ENCODE measurements around the gene FCN3.

The FCN3 gene

GRCh38 chr1:27380224-27380623 is 5.6 kb upstream of the FCN3 start:
- no peak for DNase-seq (ENCODE audit: low read depth)

DNA sequence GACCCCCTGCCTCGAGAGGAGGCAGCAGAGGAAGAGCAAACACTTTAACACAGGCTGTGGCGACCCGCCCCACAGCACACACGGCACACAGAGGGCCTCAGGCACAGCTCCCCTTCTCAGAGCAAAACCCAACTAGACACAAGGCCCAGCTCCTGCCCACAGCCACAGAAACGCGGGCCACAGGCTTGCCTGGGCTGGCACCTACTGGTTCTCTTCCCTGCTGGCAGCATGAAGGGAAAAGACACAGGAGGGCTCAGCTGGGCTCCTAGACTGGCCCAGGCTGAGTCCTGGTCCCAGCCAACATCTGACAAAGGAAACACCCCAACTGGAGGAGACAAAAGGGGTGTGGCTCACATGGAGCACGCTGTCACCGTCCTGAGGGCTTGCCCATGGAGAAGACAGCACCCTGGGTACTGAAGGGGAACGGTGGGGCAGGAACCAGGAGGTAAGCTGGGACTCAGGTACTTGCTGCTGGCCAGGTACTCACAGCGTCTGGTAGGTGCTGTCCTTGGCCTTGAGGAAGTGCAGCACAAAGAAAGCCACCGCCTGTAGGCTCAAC is 5.0 kb upstream of the FCN3 start:
- no peak for DNase-seq (ENCODE audit: low read depth)

- no peak for DNase-seq (ENCODE audit: low read depth)
These were observed 3.3 kb upstream of the FCN3 start for GRCh38 chr1:27377760-27378495.

DNA sequence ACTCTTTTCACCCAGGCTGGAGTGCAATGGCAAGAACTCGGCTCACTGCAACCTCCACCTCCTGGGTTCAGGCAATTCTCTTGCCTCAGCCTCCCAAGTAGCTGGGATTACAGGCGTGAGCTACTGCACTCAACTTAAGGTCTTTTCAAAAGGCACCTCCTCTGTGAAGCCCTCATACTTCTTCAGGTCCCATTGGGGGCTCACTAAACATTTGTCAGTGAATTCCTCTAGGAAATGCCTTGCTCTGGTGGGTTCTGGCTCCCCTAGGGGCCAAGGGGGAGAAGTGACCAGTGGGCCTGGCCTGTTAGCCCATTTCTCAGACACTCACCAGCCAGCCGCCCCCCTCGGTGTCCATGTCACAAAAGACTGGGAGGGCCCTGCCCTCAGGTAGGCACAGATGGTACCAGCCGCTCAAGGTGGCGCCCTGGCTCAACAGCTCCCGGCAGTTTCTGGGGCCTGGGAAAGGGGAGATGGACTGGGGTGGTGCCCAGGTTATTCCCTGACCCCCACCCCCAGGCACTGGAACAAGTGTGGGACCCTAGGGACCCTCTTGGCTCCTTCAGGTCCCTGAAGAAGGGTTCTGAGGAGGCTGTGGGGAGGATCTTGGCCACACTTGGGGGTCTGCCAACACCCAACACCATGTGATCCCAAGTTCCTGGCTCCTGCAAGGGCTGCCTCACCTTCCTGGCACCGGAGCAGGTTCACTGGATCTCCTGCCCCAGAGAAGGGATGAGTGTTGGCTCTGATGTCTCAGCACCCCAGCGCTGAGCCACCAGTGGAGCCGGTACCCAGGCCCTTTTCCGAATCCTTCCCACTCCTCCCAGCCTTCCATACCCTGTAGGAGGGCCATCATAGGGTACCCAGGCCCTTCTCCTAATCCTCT is 1.6 kb downstream of the FCN3 start:
- DNase-seq (ENCODE audit: low read depth) = no peak

GRCh38 chr1:27372022-27372807 is 2.4 kb downstream of the FCN3 start:
- DNase-seq (ENCODE audit: low read depth) = no peak

- peak; percentile 42 for DNase-seq (ENCODE audit: low read depth)
These were observed 5.6 kb downstream of the FCN3 start for GRCh38 chr1:27368869-27369582.

DNA sequence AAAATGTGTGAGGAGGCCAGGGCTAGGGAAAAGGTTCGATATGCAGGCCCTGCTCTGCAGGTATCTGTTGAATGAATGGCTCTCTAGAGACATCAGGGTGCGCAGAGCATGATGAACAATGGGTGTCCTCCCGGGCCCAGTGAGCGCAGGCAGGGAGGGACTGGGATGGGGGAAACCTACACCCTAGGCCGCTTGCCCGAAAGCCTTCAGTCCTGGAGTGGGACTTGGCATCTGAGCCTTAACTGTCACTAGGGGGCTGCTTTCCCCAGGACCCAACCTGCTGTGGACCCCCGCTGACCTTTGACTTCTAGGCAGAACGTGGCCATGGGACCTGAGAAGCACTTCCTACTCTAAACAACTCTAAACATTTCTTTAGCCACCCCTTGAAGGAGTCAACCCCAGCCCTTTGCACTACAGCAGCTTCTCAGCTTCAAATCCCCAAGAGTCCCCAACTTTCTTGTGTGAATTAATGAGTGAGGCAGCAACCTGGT is 7.4 kb downstream of the FCN3 start:
- DNase-seq (ENCODE audit: low read depth) = no peak

DNA sequence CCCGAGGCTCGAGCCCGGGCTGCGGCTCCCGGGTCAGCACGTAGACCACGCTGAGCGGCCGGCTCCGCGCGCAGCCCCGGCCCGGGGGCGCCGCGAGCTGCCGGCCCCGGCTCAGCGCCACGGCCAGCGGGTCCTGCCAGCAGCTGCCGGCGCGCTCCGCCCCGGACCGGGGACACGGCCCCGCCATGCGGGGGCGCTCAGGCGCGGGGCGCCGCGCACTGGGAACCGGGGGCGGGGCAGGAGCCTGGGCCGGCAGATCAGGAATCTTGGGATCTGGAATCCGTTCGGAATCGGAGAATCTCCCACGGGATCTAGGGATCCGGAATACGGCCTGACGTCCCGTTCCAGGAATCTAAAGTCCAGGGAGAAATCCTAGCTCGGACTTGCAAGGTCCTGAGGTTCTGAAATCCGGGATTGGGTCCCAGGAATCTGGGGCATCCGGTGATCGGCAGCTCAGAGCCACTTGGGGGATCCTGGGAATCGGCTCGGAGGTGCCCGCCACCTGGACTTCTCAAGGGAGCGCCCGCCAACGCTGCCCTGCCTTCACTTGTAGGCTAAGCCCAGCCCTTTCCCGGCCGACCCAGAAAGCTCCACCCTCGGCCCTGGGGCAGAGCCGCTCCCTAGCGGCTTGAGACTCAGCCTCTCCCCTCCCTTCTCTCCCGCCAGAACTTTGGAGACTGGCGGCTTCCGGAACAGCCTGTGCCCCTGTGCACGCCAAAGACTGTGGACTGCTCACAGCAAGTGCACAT is 8.0 kb downstream of the FCN3 start, which contains the start of gene MAP3K6:
MAP3K6 (minus strand) TSS at position 551 of the 749 bp plus-strand sequence; CDS start at position 187, 364 bp downstream.
- DNase-seq (ENCODE audit: low read depth) = peak; percentile 86

GRCh38 chr1:27366113-27366410 is 8.6 kb downstream of the FCN3 start:
- peak; percentile 86 for DNase-seq (ENCODE audit: low read depth)

- peak; percentile 92 for DNase-seq (ENCODE audit: low read depth)
These were observed 9.1 kb downstream of the FCN3 start for GRCh38 chr1:27365372-27366112.

- DNase-seq (ENCODE audit: low read depth) = no peak
These were observed 9.8 kb downstream of the FCN3 start for GRCh38 chr1:27364696-27365371.

GRCh38 chr1:27363766-27364695 is 10.6 kb downstream of the FCN3 start:
- DNase-seq (ENCODE audit: low read depth) = no peak

- no peak for DNase-seq (ENCODE audit: low read depth)
These were observed 13.1 kb downstream of the FCN3 start for GRCh38 chr1:27361553-27361952.

GRCh38 chr1:27361044-27361402 is 13.6 kb downstream of the FCN3 start:
- DNase-seq (ENCODE audit: low read depth) = no peak

DNA sequence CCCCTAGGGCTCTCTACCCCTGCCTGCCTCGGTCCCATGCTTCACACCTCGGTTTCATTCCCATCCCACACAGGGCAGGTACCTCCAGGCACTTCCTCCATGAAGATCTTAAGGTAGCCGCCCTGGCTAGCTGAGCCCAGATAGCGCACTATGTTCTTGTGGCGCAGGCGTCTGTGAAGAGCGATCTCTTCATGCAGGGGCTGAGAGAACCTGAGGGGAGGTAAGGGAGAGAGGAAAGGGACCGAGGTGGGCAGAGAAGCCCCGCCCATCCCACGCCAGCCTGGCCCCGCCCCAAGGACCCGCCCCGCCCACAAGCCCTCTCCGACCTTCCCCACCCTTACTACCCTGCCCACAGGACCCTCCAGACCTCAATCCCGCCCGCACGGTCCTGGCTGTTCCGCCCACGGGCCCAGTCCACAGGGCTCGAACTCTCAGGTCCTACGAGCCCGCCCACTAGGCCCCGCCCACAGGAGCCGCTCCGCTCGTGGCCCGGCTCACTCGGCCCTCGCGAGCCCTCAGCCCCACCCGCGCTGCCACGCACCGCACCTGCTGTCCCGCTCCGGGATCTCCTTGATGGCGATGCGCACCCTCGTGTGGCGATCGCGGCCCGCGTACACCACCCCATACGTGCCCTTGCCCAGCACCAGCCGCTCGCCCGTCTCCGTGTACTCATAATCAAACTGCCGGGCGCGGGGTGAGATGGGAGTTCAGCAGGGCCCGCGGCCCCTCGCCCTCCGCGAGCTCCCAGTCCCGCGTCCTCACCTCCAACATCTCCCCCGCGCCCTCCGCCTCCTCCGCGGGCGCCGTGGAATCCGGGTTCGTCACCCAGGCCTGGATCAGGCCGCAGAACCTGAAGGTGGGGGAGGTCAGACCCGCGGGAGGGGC is 14.2 kb downstream of the FCN3 start:
- no peak for DNase-seq (ENCODE audit: low read depth)

DNA sequence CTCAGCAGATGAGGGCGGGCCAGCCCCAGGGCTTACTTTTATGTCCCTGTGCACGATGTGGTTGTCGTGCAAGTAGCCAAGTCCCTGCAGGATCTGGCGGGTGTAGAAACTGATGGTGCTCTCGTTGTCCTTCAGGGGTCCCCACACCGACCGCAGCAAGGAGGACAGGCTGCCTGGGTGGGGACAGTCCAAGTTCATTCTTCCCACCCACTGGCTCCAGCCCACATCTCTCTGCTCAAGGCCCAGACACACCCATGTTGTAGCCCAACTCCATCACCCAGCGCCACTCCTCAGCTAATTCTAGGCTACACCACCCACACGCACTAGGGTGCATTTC is 14.8 kb downstream of the FCN3 start:
- no peak for DNase-seq (ENCODE audit: low read depth)

GRCh38 chr1:27358928-27359313 is 15.7 kb downstream of the FCN3 start:
- DNase-seq (ENCODE audit: low read depth) = no peak
